RPMI7951 (cell line): ENCODE results near the gene ARHGDIA. TPM values are rescaled to one million over a fixed set of nuclear protein-coding genes. Genes with fewer than 3 reads are reported as not detected.

Experiments
- DNase-seq: peaks from one replicate; pipeline ENCODE4 v3.0.0-alpha.2; 2012; ENCODE audit warnings: low read depth
- total RNA-seq: library from RNA; depleted of rRNA; stranded (reverse); fragments of >200 nt; shearing (Covaris generic); gene quantifications from 2 replicates; pipeline ENCODE4 v1.2.3, GENCODE V29; 2014

Gene ARHGDIA
- total RNA-seq, 1 experiment from 2014 or later: 170 TPM

DNA sequence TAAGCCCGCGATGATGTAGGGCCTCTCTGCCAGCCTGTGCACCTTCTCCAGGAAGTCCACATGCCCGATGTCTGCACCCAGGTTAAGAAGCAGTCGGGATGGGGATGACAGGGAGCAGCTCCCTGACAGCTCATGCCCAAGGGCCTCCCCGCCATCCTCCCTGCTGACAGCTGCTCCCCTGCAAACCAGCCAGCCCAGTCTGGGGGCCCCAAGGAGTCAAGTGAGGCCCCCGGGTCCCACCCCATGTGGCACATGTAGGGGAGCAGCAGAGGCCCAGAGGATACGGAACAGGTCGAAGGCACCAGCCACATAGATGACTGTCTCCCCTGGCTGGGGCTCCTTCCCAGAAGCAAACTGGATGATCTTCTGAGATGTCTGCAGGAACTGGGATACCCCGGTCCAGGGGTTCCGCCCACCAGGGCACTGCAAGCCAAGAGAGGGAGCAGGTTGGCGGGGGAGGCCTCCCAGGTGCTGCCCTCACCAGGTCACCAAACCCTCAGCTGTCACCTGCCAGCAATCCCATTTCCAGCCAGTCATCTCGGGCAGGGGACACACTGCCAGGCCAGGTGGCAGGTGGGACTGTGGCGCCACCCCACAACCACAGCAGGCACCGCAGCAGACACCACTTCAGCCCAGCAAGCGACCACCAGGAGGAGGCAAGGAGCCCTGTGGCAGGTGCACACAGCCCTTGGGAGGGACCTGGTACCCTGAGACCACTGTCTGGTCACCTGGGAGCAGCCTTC is 35.5 kb upstream of the ARHGDIA start:
- DNase-seq: no peak

DNA sequence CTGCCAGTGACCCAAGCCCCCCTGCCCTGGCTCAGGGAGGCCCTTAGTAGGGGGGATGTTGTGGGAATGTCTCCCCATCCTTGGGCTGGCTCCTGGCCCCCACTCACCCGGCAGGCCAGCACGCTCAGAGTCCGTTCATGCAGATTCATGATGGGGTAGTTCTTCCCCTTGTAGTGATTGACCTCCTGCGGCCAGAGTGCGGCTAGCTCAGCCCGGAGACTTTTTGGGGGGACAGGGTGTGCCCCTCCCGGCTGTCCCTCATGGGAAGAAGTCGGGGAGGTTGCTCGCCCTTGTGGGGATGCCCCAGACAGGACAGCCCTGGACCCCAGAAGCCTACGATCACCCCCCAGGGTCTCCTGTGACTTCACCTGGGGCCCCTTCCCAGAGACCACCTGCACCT is 34.9 kb upstream of the ARHGDIA start:
- no peak for DNase-seq

DNA sequence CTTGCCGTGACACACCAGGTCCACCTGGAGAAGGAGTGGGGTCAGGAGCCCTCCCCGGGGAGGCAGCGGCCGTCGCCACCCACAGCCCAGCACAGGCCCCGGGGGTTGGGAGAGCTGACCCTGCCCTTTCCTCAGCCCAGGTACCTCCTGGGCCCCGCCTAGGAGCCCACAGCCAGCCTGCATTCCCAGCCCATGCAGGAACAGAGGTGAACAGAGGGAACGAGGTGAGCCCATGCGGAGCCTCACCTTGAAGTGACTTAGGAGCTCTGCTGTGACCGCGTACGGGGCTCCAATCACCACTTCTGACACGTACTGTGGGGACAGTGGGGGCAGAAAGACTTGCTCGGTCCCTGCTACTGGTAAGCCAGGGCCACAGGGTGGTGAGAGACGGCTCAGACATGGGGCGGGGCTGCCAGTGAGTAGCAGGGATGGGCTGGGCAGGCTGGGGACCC is 34.3 kb upstream of the ARHGDIA start:
- DNase-seq: no peak

DNA sequence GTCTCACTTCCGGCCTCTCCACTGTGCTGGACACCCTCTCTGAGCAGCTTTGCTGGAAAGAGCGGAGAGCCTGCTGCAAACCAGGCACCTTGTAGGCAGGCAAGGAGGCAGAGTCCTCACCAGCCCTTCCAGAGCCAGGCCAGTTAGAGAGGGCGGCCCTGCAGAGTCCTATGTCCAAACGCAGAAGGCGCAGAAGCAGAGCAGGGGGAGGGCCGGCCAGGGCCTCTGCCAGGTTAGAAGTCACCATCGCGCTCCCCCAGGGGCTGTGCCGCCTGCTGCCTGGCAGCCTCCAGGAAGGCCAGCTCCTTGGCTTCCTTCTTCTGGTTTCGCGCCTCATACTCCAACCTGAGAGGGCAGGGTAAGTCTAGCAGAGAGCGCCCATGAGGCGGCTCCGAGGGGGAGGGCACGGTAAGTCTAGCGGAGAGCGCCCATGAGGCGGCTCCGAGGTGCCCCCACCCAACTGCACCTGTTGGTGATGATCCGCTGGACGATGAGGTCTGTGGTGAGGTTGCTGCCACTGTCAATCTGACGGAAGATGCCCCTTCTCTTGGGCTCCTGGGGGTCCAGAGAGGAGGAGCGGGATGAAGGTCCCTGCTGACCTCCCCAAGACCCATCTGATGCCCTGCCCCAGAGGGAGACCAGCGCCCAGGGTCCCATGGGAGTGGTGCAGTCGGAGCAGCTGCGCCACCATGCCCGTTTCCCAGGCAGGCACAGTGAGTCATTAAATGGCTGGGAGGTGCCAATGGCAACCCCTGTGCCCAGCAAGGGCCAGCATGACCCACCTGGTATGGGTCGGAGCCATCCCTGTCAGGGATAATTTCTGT is 33.7 kb upstream of the ARHGDIA start:
- DNase-seq: no peak

DNA sequence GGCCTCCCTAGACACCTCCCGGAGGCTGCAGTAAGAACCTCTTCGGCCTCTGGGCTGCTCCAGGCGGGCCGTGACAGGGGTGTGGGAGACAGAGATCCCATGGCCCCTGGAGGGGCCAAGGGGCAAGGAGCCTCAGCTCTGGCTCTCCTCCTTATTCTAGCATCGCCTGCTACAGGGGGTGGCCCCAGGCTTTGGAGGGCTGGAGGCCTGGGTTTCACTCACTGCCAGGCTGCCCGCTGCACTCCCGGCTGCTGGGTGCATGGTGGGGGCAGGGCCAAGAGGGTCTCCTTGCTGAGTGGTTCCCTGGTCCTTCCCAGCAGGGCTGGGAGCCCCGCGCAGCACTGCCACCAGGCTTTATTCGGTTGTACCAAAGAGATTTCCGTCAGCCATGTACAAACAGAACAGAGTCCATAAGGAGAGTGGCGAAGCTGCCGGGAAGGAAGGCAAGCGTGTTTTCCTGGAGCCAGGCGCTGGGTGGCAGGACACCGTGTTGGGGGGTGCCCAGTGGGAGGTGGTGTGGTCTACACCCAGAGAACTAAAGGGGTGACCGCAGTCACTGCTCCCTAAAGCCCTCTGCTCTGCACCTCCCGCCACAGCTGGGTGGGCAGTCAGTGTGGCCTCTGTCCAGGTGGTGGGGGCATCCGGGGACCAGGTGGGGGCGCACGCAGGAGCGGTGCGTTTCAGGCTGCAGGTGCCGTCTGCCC is 32.9 kb upstream of the ARHGDIA start:
- DNase-seq: no peak

DNA sequence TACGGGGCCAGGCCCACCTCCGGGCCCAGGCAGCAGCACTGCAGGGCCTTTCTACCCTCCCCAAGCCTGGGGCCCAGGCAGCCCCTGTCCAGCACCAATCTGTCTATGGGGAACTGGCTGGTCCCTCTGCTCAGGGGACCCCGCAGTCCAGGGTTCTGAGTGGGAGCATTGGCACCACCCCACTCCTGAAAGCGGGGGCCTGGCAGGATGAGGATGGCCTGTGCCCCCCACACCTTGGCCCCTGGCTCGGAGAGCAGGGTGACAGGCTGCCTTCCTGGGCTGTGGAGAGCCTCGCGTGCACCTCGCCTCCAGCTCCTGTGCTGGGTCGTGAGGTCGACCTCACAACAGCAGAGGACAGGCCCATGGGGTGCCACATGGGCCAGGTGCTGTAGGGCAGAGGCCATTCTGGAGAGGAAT is 32.3 kb upstream of the ARHGDIA start:
- DNase-seq: no peak

DNA sequence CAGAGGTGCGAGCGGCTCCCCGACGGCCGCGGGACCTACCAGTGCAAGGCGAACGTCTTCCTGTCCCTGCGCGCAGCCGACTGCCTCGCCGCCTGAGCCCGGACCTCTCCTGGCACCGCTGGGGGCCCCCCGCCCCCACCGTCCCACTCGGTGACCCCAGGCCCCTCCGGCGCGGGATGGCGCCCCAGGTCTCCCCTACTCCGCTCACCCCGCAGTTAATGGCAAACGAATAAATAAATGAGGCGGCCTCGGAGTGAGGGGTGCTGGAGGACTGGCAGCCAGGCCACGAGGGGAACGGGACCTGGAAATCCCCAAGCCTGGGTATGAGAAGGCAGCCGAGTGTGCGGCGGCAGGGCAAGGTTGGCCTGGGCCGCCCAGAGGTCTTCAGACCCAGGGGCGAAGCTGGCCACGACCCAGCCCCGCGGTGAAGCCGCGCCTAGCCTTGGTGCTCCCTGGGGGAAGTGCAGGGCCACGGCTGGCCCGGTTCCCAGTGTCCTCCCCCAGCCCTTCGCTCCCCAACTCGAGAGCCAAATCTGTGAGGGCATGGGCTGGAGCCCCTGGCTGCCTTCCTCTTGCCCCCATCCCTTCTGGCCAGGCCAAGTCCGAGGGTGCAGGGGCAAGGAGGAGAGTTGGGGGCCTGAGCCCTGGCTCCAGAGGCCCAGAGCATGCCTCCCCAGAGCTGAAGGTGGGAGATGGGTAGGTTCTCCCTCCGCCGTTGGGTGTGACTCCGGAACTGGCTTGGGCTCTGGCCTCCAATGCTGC is 31.7 kb upstream of the ARHGDIA start:
- no peak for DNase-seq

DNA sequence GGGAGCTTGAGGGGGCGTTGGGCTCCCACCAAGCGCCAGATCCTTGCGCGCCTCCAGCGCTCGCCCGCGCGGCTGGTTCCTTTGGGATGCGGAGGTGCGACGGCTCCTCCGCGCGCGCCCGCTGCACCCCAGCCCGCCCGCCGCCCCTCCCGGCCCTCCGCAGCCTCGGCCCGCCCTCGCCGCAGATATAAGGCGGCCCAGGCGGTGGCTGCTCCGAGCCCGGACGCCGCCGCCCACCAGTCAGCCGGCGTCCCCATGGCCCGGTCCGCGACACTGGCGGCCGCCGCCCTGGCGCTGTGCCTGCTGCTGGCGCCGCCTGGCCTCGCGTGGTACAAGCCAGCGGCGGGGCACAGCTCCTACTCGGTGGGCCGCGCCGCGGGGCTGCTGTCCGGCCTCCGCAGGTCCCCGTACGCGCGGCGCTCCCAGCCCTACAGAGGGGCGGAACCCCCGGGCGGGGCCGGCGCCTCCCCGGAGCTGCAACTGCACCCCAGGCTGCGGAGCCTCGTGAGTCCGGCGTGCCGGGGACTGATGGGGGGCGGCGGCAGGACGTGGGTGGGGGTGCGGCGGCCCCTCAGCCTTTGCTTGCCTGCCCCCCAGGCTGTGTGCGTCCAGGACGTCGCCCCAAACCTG is 31.0 kb upstream of the ARHGDIA start, which contains the start of gene NPB:
Gene NPB, plus strand, starts transcription at position 216 of the 630 bp plus-strand sequence. Its CDS starts 40 bp downstream, at position 256.
- no peak for DNase-seq

DNA sequence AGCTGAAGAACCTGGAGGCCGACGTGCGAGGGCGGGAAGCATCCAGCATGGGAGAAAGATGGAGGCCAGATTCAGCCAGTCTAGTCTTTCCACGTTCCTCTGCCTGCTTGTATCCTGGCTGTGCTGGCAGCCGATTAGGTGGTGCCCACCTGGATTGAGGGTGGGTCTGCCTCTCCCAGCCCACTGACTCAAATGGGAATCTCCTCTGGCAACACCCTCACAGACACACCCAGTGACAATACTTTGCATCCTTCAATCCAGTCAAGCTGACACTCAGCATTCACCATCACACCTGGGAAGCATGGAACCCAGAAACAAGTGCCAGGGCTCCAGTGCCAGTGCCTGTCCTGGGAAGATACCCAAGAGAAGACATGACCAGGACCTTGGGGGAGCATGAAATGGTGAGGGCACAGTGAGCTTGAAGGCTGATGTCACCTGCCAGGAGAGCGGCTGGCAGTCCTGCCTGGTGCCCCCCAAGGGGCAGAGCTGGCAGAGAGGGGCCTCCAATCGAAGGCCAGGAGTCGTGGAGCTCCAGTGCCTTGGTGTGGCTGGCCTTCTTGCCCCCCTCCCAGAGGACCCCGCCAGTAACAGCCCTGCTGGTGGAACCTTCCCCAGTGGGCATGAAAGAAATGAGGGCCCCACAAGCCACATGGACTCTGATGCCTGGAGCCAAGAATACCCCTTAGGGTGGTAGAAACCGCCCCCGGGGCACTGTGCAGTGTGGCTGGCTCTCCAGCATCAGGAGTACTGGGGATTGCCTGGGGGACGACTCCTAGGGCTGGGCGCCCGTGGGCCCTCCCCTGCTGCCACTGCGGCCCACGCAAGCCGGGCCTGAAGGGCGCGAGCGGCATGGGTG is 30.3 kb upstream of the ARHGDIA start:
- DNase-seq: no peak

DNA sequence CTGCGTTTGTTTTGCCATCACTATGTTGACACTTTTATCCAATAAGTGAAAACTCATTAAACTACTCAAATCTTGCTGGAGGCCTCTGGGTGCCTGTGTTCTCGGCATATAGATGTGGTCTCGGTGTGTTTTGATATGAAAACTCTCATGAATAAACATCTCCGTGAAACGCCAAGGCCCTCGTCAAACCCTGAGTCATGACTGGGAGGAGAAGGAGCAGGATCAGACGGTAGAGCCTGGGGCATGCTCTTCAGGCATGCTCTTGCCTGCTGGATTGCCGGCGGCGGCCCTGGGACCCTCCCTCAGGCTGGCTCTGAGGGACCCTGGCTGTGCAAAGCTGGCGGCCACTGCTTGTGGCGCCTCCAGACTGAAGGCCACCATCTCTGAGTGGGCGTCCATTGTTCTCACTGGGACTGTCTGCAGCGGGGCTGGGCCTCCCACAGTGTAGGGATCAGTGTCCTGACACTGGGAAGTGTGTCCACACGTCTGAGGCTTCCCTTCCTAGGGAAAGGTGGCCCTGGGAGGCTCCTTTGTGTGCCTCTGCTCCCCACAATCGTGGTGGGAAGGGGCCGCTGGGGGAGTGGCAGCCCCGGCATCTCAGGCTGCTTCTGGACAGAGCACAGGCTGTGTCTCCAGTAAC is 29.2 kb upstream of the ARHGDIA start:
- DNase-seq: no peak

DNA sequence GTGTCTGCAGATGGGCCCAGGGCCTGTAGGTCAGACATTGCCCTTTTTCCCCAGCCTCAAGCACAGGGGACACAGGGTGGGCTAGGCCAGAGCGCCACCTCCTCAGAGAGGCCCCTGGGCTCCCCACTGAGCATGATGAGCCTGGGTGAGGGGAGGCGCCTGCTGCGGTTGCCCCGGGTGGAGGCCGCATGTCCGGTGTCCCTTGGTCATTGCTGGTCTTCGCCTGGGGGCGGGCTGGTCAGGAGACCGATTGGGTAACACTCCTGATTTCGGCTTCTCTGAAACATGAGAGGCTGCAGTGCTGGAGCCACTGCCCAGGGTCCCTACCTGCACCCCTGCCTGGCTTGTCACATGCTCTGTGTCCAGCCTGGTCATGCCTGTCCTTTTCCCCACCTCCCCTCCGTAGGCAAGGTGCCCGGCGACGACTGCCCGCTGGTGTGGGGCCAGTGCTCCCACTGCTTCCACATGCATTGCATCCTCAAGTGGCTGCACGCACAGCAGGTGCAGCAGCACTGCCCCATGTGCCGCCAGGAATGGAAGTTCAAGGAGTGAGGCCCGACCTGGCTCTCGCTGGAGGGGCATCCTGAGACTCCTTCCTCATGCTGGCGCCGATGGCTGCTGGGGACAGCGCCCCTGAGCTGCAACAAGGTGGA is 28.5 kb upstream of the ARHGDIA start:
- no peak for DNase-seq

DNA sequence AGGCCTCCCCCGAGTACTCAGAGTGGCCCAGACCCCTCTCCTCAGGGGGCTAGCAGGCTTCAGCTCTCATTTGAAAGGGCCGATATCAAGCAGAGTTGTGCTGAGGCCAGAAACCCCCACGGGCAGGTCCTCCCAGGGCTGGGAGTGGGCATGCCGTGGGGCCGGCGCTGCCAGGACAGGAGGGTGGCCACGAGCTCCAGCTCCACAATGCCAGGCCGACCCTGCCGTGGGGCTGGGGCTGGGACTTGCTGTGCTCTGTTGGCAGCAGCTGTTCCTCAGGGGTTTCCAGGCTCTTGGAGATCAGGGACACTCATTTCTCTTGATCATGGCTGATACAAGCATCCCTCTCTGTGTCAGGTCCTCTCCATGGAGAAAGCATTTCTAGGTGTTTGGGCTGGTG is 27.7 kb upstream of the ARHGDIA start:
- DNase-seq: no peak

DNA sequence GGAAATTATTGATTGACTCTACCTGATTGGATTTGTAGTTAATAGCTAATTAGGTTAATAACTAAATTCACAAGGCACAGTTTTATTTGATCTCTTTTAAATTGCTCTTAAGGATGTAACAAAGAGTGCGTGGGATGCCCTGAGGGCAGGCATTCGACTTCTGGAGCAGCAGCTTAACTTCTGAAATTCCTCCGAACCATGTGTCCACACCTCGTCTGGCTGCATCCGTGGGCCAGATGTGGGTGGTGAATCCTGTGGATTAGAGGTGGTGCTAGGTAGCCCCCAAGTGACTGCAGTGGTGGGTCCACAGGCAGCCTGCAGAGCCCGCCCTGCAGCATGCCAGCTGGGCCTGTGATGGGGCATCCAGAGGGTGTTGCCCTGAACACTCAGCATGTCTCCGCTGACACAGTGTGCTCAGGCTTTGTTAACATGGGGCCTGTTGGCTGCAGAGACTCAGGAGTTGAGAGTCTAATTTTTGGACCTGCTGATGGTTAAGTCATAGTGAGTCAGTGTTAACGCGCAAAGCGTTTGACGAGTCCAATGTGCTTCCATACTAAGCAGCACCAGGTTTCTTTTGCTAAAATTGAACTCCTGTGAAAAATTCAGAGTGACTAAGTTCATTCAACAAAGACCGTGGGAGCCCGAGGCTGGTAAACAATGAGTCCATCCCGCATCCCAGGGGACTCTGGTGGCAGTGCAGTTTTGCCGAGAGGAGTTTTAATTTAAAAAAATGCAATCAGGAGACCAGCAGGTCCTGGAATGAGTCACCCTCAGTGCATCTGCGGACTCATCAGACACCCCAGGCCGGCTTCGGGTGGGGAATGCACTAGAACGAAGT is 27.1 kb upstream of the ARHGDIA start:
- DNase-seq: peak; percentile 94

DNA sequence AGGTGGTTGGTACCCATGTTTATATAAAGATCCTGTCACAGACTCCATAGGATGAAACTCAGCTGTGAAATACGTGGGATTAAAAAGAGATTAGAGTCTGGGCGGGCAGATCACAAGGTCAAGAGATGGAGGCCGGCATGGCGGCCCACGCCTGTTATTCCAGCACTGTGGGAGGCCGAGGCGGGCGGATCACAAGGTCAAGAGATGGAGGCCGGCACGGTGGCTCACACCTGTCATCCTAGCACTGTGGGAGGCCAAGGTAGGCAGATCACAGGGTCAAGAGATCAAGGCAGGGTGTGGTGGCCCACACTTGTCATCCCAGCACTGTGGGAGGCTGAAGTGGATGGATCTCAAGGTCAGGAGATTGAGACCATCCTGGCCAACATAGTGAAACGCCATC is 24.3 kb upstream of the ARHGDIA start:
- no peak for DNase-seq

DNA sequence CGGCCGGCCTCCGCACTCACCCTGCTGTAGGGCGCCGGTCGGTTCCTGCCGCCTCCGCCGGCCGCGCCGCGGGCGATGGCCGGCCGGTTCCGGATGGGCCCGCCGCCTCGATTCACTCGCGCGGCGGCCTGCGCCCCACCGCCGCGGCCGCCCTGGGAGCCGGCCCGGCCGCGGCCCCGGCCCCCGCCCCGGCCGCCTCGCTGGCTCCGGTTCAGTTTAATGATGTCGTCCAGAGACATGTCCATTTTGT is 20.1 kb upstream of the ARHGDIA start:
- no peak for DNase-seq

DNA sequence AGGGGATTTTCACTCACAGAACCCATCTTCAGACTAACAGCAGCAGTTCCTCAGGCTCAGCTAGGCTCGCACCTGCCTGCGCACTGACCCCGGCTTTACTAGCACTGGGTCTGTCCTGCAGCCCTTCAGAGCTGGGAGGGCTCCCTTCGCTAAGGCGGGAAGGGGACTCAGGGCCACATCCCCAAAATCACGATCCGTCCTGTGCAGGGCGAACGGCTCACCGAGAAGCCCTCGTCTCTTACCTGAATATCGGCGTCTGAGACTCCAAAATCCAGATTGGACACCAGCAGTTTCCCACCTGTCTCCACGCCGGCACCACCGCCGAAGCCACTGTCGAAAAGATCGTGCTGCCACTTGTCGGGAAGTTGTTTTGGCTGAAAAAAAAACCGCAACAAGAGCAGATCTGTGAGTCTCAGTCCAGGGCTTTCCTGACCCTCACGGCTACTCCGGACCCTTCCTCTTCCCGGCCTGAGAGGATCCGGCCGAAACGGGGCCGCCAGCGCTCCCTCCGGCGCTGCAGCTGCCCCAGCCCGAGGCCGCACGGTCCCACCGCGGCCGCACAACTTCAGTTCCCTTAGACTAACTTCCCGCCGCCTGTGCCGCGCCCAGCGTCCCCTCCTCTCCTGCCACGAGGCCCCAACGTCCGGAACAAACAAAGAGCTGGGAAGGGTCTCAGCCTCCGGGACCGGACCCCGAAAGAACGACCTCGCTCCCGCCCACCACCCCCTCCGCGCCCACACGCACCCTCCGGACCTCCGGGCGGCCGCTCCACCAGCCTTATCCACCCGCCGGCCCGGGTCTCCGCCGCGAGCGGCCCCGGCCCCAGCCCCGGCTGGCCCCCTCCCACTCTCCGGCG is 19.5 kb upstream of the ARHGDIA start:
- no peak for DNase-seq

DNA sequence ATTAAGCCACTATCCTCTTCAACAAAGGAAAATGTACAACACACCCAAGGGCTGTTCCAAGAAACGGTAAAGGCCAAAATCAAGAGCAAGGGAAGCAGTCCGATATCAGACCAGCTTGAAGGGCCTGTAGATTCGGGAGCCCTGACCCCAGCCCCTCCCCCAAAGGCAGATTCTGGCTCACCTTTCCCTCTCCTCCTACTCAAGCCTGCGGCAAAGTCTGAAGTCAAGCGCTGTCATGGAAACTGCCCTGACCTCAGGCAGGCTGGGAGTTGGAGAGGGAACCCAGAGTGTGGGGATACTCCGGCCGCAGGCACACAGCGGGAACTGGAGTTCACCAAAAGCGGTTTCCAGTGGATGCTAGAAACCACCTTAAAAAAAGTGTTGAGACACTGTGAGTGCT is 18.5 kb upstream of the ARHGDIA start:
- no peak for DNase-seq
